ENCODE data around the gene PHKA1.
A peak's percentile ranks its signal among the peaks of the same experiment; 100 is the strongest.
"Not testable (repeated sequence)": the region's sequence is repeated elsewhere in the genome, so short reads cannot be mapped to it uniquely, and the experiment has no call there.

Gene PHKA1

DNA sequence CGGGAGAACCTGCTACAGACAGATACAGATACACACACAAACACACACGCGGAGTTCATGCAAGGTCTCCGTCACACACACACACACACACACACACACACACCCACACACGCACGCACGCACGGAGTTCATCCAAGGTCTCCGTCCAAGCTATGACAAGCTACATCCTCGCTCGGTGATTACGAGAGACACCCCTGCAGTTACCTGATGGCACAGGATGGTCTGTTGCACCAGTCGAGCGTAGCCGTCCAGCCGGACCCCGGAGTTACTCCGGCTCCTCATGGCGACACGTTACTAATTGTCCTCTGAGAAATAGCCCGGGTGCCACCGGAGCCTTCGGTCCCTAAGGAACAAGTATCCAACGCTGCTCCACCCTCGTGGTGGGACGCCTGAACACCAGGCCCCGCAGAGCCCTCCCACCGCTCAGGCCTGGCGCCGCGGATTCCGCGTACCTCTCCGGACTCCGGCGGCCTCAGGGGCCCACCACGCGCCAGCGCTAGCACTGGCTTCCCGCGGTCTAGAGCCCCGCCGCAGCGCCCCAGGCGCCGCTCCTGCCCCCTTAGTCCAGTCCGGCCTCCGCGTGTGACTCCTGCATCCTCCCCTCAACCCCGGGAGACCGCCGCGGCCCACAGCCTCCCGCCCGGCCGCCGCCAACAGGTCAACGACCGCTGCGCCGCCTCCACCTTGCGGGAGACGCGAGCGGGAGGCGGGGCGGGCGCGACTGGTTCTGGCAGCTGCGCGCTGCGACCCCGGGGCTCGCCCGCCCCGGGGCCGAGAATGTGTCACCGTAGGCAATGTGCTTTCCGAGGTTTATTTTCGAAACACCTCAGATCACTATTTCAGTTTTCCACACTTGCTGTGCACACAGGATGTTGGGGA, at the start of gene PHKA1:
Gene PHKA1, minus strand, starts transcription at position 708 of the 879 bp plus-strand sequence. Its CDS starts 426 bp downstream, at position 282.
- peak; percentile 21 to 46 for DNase-seq

DNA sequence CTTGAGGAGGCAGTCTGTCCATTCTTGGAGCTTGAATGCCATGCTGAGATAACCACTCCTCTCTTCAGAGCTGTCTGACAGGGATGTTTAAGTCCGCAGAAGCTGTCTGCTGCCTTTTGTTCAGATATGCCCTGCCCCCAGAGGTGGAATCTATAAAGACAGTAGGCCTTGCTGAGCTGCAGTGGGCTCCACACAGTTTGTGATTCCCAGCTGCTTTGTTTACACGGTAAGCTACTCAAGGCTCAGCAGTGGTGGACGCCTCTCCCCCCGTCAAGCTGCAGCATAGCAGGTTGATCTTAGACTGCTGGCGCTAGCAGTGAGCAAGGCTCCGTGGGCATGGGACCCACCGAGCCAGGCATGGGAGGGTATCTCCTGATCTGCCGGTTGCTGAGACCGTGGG, 46.3 kb upstream of the PHKA1 start:
- not testable (repeated sequence) for DNase-seq

DNA sequence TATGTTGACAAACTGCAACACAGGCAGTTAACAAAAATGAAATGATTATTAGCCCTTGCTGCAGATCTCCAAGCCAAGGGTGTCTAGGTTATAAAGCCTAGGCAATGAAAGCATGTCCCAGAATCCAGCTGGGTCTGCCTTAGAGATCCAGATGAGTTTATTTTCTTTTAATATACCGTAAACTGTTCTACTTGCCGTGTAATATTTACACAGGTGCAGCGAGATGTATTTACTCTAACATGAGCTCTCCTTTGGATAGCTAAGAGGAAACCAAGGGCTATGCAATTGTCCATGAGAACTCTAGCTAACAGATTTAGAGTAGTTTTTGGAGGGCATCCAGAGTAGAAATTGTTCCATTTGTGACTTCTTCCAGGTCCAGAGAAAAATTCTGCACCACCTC, 34.4 kb upstream of the PHKA1 start:
- not testable (repeated sequence) for DNase-seq

GRCh38 chrX:72745546-72745945, 31.4 kb upstream of the PHKA1 start:
- not testable (repeated sequence) for DNase-seq

GRCh38 chrX:72735561-72735960, 21.5 kb upstream of the PHKA1 start:
- no peak for DNase-seq

DNA sequence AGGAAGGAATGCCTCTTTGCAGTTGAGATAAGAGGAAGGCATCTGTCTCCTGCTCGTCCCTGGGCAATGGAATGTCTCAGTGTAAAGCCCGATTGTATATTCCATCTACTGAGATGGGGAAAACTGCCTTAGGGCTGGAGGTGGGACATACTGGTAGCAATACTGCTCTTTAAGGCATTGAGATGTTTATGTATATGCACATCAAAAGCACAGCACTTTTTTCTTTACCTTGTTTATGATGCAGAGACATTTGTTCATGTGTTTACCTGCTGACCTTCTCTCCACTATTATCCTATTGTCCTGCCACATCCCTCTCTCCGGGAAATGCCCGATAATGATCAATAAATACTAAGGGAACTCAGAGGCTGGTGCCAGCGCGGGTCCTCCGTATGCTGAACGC, 19.5 kb upstream of the PHKA1 start:
- DNase-seq = not testable (repeated sequence)

GRCh38 chrX:72727846-72728245, 13.7 kb upstream of the PHKA1 start:
- DNase-seq = no peak

GRCh38 chrX:72716766-72717165, 2.7 kb upstream of the PHKA1 start:
- no peak for DNase-seq

- DNase-seq = no peak
Observed at GRCh38 chrX:72715546-72715945, 1.4 kb upstream of the PHKA1 start.

- peak; percentile 13 to 49 for DNase-seq
Observed at GRCh38 chrX:72714478-72714916, 391 bp upstream of the PHKA1 start.

GRCh38 chrX:72713130-72713529, 976 bp downstream of the PHKA1 start:
- DNase-seq = no peak

GRCh38 chrX:72712094-72712755, 1.9 kb downstream of the PHKA1 start:
- no peak for DNase-seq

GRCh38 chrX:72705814-72706213, 8.3 kb downstream of the PHKA1 start:
- DNase-seq = no peak

- DNase-seq = no peak
Observed at GRCh38 chrX:72705111-72705510, 9.0 kb downstream of the PHKA1 start.

DNA sequence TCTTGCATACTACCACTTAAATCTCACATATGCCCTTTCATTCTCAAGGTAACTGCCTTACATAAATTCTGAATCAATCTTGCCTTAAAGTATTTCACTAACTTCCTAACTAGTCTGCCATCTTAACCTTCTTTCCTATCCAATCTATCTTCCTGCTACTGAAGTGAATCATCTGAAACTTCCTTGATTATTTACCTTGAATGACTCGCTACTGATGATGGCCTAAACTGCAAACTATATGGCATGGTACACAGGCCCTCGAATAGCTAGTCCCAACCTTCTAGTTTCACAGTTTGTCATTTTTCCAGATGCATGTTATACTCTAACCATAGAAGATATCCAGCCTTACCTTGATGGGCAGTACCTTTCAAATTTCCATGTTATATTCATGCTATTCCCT, 19.9 kb downstream of the PHKA1 start:
- DNase-seq = no peak

- no peak for DNase-seq
Observed at GRCh38 chrX:72693477-72693876, 20.6 kb downstream of the PHKA1 start.

DNA sequence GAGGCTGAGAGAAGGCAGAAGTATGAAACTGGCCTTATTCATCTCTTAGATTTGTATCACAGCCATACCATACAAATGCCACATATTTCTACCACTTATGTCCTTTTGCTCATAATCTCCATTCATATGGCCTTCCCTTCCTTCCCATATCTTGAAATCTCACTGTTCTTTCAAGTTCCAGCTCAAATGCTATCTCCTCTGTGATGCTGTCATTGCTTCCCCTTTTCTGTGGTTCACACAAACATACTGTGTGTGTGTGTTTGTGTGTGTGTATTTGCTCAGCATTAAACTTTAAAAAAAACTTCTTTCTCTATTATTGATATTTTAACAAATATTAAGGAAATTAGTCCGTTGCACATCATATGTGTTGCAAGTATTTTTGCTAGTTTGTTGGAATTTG, 26.7 kb downstream of the PHKA1 start:
- DNase-seq = no peak

DNA sequence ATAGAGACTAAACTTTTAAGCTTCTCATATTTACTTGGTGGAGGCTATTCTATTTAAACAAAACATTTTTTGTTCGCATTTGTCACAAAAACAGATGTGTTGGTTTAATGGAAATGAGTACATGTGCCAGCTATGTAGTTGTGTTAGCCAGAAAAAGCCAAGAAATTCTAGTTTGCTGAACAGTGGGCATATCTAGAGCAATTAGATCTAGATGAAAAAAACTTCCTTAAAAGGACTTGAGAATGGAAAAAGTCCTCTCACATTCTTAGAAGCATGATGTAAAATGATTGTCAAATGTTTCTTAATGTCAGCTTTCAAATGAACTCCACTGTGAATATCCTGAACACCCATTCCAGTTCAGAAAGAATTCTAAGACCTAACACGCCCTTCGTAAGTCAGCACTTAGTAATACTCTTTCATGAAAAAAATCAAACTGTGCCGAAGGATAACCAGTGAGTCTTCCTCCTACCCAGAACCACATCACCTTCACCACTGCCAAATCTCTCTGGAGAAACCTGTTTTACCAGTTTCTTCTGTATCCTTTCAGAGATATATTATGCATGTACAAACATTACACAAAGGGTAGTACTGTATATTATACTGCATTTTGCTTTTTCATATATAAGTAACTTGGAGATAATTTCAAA, 28.2 kb downstream of the PHKA1 start:
- no peak for DNase-seq

GRCh38 chrX:72685018-72685417, 29.1 kb downstream of the PHKA1 start:
- DNase-seq = no peak

DNA sequence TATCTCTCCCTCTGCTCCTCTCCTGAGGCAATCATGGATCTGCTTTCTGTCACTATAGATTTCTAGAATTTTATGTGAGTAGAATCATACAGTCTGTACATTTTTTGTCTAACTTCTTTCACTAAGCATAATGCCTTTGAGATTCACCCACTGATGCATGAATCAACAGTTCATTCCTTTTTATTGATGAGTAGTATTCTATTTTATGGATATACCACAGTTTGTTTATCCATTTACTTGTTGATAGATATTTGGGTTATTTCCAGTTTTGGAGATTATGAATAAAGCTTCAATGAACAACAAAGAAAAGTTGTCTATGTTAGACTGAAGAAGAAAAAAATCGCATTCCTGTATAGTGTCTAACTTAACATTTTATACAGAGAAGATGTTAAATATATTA, 30.5 kb downstream of the PHKA1 start:
- DNase-seq = no peak

DNA sequence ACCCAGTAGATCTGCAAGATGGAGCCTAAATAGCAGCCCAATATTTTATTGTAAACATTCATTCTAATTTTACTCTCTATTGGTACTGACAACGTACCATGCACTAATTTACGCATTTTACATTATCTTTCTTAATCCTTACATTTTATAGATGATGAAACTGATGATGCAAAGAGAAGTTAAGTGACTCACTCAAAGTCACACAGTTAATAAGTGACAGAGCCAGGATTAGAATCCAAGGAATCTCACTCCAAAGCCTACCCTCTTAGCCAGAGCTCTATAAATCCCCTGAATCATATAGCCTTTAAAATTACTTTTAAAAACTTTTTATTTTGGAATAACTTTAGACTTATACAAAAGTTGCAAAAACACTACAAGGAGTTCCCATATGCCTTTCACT, 37.6 kb downstream of the PHKA1 start:
- DNase-seq = no peak

GRCh38 chrX:72673951-72674350, 40.2 kb downstream of the PHKA1 start:
- not testable (repeated sequence) for DNase-seq

DNA sequence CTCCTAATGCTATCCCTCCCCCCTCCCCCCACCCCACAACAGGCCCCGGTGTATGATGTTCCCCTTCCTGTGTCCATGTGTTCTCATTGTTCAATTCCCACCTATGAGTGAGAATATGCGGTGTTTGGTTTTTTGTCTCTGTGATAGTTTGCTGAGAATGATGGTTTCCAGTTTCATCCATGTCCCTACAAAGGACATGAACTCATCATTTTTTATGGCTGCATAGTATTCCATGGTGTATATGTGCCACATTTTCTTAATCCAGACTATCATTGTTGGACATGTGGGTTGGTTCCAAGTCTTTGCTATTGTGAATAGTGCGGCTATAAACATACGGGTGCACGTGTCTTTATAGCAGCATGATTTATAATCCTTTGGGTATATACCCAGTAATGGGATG, 44.6 kb downstream of the PHKA1 start:
- DNase-seq = not testable (repeated sequence)

DNA sequence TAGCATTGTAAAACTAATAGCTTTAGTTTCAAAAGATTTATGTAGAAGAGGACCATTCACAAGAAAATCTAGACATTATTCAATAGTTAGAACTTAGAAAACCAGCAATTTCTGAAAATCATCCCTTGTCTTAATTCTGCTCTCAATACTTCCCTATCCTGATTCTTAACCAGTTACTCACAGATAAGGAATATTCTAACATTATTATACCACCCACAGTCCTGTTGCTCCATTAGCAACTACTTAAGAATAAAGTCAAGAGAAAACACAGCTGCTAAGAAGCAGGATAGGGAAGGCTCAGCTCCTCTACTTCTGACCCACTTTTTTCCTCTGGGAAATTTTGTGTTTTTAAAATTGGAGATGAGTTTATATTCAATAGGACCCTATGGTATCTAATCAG, 47.7 kb downstream of the PHKA1 start:
- no peak for DNase-seq
